HG03060 (cell line): ENCODE results near the gene DGKD.
"Not testable (repeated sequence)": the region's sequence is repeated elsewhere in the genome, so short reads cannot be mapped to it uniquely, and the experiment has no call there.

Experiments
- ATAC-seq: cut with Tn5 transposase; IDR thresholded peaks from one replicate; pipeline ENCODE4 v1.9.1; 2021; ENCODE audit warnings: low read depth, moderate number of reproducible peaks; ENCODE audit not compliant: unreplicated experiment

DGKD gene

GRCh38 chr2:233359823-233360222, 5.5 kb downstream of the DGKD start:
- ATAC-seq: no peak

- no peak for ATAC-seq
Observed at GRCh38 chr2:233360771-233361176, 6.5 kb downstream of the DGKD start.

- no peak for ATAC-seq
Observed at GRCh38 chr2:233361297-233361696, 7.0 kb downstream of the DGKD start.

- no peak for ATAC-seq
Observed at GRCh38 chr2:233362742-233363141, 8.4 kb downstream of the DGKD start.

GRCh38 chr2:233363744-233364235, 9.5 kb downstream of the DGKD start:
- ATAC-seq: no peak

GRCh38 chr2:233365861-233366520, 11.7 kb downstream of the DGKD start:
- ATAC-seq: no peak

GRCh38 chr2:233367586-233367985, 13.3 kb downstream of the DGKD start:
- ATAC-seq: no peak

GRCh38 chr2:233368756-233369155, 14.5 kb downstream of the DGKD start:
- no peak for ATAC-seq

- ATAC-seq: no peak
Observed at GRCh38 chr2:233369462-233369861, 15.2 kb downstream of the DGKD start.

- ATAC-seq: no peak
Observed at GRCh38 chr2:233369897-233370685, 15.8 kb downstream of the DGKD start.

GRCh38 chr2:233371641-233372040, 17.3 kb downstream of the DGKD start:
- ATAC-seq: no peak

GRCh38 chr2:233372855-233373254, 18.6 kb downstream of the DGKD start:
- no peak for ATAC-seq

GRCh38 chr2:233373316-233373715, 19.0 kb downstream of the DGKD start:
- ATAC-seq: no peak

- ATAC-seq: not testable (repeated sequence)
Observed at GRCh38 chr2:233374776-233375175, 20.5 kb downstream of the DGKD start.

GRCh38 chr2:233375490-233376314, 21.4 kb downstream of the DGKD start:
- no peak for ATAC-seq

- no peak for ATAC-seq
Observed at GRCh38 chr2:233379034-233379433, 24.7 kb downstream of the DGKD start.

- ATAC-seq: no peak
Observed at GRCh38 chr2:233379441-233379840, 25.1 kb downstream of the DGKD start.

- ATAC-seq: no peak
Observed at GRCh38 chr2:233380132-233380895, 26.0 kb downstream of the DGKD start.

GRCh38 chr2:233380995-233381637, 26.8 kb downstream of the DGKD start:
- ATAC-seq: no peak

GRCh38 chr2:233381638-233381995, 27.3 kb downstream of the DGKD start:
- no peak for ATAC-seq
